ENCODE measurements around the gene PLEKHD1.

The PLEKHD1 gene

GRCh38 chr14:69484444-69485314 is at the start of gene PLEKHD1:
PLEKHD1 (plus strand) TSS chr14:69484728; CDS start chr14:69484966, 238 bp downstream.
- TF ChIP-seq, protein P1, sequence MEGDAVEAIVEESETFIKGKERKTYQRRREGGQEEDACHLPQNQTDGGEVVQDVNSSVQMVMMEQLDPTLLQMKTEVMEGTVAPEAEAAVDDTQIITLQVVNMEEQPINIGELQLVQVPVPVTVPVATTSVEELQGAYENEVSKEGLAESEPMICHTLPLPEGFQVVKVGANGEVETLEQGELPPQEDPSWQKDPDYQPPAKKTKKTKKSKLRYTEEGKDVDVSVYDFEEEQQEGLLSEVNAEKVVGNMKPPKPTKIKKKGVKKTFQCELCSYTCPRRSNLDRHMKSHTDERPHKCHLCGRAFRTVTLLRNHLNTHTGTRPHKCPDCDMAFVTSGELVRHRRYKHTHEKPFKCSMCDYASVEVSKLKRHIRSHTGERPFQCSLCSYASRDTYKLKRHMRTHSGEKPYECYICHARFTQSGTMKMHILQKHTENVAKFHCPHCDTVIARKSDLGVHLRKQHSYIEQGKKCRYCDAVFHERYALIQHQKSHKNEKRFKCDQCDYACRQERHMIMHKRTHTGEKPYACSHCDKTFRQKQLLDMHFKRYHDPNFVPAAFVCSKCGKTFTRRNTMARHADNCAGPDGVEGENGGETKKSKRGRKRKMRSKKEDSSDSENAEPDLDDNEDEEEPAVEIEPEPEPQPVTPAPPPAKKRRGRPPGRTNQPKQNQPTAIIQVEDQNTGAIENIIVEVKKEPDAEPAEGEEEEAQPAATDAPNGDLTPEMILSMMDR (IDR thresholded peaks at IDR 0.05; ENCODE audit: low read depth, low read length): no peak
- DNase-seq (ENCODE audit: low read depth in 2 of 2): no peak
- peak within 1 kb of the TSS in 1 of 2 donors; percentile 8 for H3K4me3 ChIP-seq (replicated peaks in 1 of 2; ENCODE audit: low read depth in 2 of 2, low read length in 2 of 2)

- TF ChIP-seq, protein P1 (IDR thresholded peaks at IDR 0.05; ENCODE audit: low read depth, low read length): no peak
- DNase-seq (ENCODE audit: low read depth in 2 of 2): no peak
- no peak overlapping the region for H3K4me3 ChIP-seq (replicated peaks in 1 of 2; ENCODE audit: low read depth in 2 of 2, low read length in 2 of 2)
Measured at GRCh38 chr14:69439521-69440270, 44.8 kb upstream of the PLEKHD1 start.

- H3K4me3 ChIP-seq (replicated peaks in 1 of 2; ENCODE audit: low read depth in 2 of 2, low read length in 2 of 2): no peak overlapping the region
- TF ChIP-seq, protein P1 (IDR thresholded peaks at IDR 0.05; ENCODE audit: low read depth, low read length): no peak
- no peak for DNase-seq (ENCODE audit: low read depth in 2 of 2)
Measured at GRCh38 chr14:69441948-69442347, 42.6 kb upstream of the PLEKHD1 start.

- H3K4me3 ChIP-seq (replicated peaks in 1 of 2; ENCODE audit: low read depth in 2 of 2, low read length in 2 of 2): no peak overlapping the region
- DNase-seq (ENCODE audit: low read depth in 2 of 2): no peak
- TF ChIP-seq, protein P1 (IDR thresholded peaks at IDR 0.05; ENCODE audit: low read depth, low read length): no peak
Measured at GRCh38 chr14:69443296-69443805, 41.2 kb upstream of the PLEKHD1 start.

DNA sequence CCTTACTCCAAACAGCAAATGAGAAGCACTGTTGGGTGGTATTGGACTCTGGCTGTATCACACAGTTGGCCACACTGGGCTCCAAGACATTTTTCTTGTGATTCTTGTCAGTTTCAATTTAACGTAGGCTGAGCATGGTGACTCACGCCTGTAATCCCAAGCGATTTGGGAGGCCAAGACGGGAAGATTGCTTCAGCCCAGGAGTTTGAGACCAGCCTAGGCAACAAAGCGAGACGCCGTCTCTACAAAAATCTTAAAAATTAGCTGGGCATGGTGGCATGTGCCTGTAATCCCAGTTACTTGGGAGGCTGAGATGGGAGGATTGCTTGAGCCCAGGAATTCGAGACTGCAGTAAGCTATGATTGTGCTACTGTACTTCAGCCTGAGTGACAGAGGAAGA is 35.3 kb upstream of the PLEKHD1 start:
- TF ChIP-seq, protein P1 (IDR thresholded peaks at IDR 0.05; ENCODE audit: low read depth, low read length): no peak
- no peak overlapping the region for H3K4me3 ChIP-seq (replicated peaks in 1 of 2; ENCODE audit: low read depth in 2 of 2, low read length in 2 of 2)
- DNase-seq (ENCODE audit: low read depth in 2 of 2): no peak

DNA sequence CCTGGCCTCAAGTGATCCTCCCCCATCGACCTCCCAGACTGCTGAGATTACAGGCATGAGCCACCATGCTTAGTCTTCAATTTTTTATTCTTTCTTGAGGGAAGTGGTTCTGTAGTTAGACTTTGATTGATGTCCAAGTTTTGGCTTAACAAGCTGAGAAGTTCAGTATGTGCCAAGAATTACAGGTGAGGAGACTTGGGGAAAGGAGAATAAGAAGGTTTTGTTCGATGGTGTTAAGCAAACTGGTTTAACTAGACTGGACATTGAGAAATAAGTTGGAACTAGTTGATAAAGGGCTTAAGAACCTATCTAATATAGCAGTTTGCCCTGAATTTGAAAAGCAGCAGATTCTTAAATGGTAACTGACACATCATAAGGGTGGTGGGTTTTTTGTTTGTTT is 32.6 kb upstream of the PLEKHD1 start:
- DNase-seq (ENCODE audit: low read depth in 2 of 2): no peak
- no peak overlapping the region for H3K4me3 ChIP-seq (replicated peaks in 1 of 2; ENCODE audit: low read depth in 2 of 2, low read length in 2 of 2)
- TF ChIP-seq, protein P1 (IDR thresholded peaks at IDR 0.05; ENCODE audit: low read depth, low read length): no peak

Measured in cardiac fibroblast (primary cell).